HG03175 (cell line): ENCODE results near the gene ZNF334.

ENCODE experiments used
- ATAC-seq: cut with Tn5 transposase; IDR thresholded peaks from one replicate; pipeline ENCODE4 v1.9.1; 2021; ENCODE audit warnings: mild to moderate bottlenecking, moderate library complexity; ENCODE audit not compliant: unreplicated experiment

ZNF334 gene

DNA sequence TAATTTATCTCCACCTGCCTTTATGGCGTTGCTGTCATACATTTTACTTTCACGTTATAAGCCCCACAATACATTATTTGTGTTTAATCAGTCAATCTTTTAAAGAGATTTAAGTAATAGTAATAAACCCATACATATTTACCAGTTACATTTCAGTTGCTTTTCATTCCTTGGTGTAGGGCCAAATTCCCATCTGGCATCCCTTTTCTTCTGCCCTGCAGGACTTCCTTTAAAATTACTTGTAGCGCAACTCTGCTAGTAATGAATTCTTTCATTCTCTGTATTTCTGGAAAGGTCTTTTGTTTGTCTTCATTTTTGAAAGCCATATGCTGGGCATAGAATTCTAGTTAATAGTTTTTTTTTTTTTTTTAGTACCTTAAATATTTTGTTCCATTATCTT lies 24.9 kb downstream of the ZNF334 start:
- ATAC-seq: no peak

GRCh38 chr20:46487628-46488027 lies 25.7 kb downstream of the ZNF334 start:
- ATAC-seq: no peak

DNA sequence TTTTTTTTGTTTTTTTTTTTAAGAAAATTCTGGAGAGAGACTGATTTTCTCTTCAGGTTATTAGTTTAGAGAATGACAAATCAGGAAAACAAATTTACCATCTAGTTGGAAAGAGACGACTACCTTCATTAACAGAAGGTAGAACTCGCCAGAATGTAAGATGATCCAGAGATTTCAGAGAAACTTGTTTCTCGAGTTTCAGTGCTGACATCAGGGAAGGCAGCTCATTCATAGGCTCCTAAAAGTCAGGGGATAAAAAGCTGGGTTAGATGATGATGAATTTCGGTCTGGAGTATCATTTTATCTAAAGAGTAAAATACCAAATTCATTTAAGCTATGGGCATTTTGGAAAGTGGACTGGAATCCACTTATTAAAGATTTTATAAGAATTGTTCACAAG lies 27.9 kb downstream of the ZNF334 start:
- no peak for ATAC-seq

DNA sequence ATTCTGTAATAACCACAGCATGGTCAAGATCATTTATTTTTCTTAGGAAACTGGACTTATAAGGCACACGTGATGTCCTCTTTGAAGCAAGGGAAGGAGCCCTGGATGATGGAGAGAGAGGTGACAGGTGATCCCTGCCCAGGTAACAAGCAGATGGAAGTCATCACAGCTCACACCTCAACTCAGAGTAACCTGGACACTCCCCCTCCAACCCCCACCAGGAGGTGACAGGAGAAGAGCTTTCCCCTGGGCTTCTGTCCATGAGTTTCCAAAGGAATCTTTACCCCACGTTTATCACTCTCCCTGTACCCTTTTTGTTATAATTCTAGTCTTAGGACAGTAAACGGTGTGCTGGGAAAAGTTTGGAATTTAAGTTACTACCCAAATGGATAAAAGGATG lies 28.4 kb downstream of the ZNF334 start:
- ATAC-seq: no peak

- ATAC-seq: no peak
Observed at GRCh38 chr20:46483879-46484278, 29.5 kb downstream of the ZNF334 start.

DNA sequence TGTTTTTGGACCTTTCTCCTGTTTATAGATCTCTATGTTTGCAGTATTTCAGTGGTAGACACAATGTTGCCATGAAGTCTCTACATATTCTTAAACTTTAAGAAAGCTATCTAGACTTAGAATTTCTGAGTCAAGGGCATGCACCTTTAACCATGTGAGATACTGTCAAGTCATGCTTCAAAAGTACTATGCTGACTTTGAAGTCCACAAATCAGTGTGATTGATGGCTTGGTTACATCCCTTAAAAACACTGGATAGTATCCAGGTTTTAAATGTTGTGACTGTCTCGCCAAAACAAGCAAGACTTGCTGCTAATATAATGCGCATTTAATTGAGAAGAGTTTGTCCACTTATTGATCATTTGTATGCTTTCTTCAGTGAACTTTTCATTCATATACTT lies 30.5 kb downstream of the ZNF334 start:
- no peak for ATAC-seq

- no peak for ATAC-seq
Observed at GRCh38 chr20:46477640-46478039, 35.7 kb downstream of the ZNF334 start.

DNA sequence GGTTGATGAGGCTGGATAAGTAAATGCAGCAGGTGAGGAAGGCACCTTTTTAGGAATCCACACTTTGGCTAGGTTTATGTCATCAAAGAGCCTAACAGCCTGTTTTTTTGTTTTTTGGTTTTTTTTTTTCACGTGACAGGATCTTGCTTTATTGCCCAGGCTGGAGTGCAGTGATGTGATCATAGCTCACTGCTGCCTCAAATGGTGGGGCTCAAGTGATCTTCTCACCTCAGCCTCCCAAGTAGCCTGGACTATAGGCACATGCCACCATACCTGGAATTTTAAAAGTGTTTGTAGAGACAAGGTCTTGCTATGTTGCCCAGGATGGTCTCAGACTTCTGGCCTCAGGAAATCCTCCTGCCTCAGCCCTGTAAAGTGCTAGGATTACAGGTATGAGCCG lies 36.1 kb downstream of the ZNF334 start:
- ATAC-seq: no peak

- ATAC-seq: no peak
Observed at GRCh38 chr20:46468508-46468907, 44.9 kb downstream of the ZNF334 start.

GRCh38 chr20:46464451-46464850 lies 48.9 kb downstream of the ZNF334 start:
- no peak for ATAC-seq

- no peak for ATAC-seq
Observed at GRCh38 chr20:46463852-46464251, 49.5 kb downstream of the ZNF334 start.

DNA sequence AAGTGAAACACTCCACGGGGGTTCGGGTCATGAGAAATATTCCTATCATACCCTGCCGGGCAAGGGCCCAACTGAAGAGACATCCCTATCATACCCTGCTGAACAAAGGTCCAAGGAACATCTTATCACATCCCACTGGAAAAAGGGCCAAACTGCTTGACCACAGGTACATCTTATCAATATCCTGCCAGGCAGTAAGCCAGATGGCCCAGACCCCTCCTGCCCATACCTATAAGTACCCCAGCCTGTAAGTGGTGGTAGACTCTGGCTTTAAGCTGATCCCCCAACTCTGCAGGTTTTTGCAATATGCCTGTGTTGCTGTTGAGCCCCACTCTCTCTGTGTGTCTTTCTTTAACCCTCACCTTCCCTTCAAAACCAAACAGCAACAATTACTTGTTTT lies 51.6 kb downstream of the ZNF334 start:
- ATAC-seq: no peak

DNA sequence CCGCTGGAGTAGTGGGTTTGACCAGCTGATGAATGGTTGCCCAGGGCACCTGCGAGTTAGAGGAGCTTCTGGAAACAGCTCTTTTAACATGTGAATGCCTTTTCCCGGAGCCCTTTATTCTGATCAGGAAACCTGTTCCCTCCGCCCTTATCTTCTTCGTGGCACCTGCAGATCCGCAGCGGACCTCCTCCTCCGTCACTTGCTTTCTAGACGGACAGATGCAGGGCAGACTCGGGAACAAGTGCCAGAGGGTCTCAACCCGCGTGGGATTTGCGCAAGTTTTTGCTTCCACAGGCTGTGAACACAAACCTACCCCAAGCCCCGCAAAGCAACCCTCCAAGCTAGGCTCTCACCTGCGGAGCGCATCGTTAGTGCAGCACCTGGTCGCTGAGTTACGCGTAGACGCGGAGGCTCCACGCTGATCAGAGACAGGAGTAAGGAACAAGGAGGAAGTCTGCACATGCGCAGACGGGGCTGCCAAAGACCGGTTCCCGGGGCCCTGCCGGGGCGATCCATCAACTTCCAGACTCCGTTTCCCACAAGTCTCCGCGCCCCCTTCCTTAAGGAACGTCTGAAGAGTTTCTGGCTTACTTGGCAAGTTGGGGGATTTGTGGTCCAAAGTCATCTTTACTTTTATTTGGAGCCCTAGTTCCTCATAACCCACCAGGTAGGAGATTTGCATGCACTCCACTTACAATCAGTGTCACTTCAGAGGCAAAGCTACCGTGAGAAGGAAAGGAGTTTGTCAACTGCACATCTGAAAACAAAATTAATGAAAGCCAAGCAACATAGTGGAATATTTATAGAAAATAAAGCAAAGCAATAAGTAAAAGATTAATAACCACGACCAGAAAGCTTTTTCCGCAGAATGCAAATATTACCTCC lies 54.3 kb downstream of the ZNF334 start:
- ATAC-seq: no peak

DNA sequence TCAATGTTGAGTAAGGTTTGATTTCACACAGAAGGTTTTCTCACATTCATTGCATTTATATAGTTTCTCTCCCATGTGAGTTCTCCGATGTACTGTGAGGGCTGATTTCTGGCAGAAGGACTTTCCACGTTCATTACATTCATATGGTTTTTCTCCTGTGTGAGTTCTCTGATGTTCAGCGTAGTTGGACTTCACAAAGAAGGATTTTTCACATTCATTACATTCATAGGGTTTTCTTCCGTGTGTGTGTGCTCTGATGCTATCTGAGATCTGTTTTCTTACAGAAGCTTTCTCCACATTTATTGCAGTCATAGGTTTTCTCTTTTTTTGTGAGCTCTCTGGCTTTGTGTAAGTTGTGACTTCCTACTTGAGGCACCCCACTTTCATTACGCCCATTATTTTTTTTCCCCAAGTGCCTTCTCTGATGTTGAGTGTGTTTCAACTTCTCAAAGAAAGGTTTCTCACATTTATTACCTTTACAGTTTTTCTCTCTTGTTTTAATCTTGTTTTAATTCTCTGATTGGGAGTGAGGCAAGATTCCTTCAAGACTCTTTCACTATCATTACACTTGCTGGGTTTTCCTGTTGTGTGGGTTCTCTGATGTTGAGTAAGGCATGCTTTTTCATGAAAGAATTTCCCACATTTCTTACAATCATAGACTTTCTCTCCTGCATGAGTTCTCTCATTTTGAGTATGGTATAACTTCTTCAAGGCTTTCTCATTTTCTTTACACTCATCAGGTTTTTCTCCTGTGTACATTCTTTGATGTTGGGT lies 56.9 kb downstream of the ZNF334 start:
- no peak for ATAC-seq

DNA sequence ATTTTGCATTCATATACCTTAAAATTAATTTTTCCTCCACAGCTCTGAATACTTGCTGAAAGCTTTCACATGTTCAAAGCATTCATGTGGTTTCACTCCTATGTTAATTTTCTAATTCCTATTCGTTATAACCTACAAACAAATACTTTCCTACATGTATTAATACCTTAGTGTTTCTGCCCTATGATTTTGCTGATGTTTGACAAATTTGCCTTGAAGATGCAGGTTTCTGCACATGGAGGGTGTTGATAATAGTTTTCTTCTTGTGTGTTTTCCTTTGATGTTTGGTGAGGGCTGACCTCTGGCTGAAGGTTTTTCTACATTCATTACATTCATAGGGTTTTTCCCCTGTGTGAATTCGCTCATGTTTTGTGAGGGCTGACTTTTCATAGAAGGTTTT lies 57.6 kb downstream of the ZNF334 start:
- no peak for ATAC-seq
